Frontal cortex (tissue), 4 donors: ENCODE data around the gene SPAG4. TPM values are rescaled to one million over a fixed set of nuclear protein-coding genes. Genes with fewer than 3 reads are reported as not detected.
A peak's percentile ranks its signal among the peaks of the same experiment; 100 is the strongest.

ENCODE experiments used
- DNase-seq, 2 donors: peaks; one replicate each; pipeline ENCODE4 v3.0.0; 2012; ENCODE audit warnings: low spot score in 2 of 2
- FAIRE-seq: peaks from 2 replicates; lab custom pipeline; 2012; peaks lifted over from hg19 to GRCh38; lab: Jason Lieb, UNC
- total RNA-seq: library from RNA; depleted of rRNA; stranded (reverse); fragments of >200 nt; gene quantifications from one replicate; pipeline ENCODE4 v1.2.3, GENCODE V29; 2014
- donor health status: control.
- donor health status: control.
- donor health status: control.

SPAG4 gene, protein sequence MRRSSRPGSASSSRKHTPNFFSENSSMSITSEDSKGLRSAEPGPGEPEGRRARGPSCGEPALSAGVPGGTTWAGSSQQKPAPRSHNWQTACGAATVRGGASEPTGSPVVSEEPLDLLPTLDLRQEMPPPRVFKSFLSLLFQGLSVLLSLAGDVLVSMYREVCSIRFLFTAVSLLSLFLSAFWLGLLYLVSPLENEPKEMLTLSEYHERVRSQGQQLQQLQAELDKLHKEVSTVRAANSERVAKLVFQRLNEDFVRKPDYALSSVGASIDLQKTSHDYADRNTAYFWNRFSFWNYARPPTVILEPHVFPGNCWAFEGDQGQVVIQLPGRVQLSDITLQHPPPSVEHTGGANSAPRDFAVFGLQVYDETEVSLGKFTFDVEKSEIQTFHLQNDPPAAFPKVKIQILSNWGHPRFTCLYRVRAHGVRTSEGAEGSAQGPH
- 0.82 TPM for total RNA-seq

DNA sequence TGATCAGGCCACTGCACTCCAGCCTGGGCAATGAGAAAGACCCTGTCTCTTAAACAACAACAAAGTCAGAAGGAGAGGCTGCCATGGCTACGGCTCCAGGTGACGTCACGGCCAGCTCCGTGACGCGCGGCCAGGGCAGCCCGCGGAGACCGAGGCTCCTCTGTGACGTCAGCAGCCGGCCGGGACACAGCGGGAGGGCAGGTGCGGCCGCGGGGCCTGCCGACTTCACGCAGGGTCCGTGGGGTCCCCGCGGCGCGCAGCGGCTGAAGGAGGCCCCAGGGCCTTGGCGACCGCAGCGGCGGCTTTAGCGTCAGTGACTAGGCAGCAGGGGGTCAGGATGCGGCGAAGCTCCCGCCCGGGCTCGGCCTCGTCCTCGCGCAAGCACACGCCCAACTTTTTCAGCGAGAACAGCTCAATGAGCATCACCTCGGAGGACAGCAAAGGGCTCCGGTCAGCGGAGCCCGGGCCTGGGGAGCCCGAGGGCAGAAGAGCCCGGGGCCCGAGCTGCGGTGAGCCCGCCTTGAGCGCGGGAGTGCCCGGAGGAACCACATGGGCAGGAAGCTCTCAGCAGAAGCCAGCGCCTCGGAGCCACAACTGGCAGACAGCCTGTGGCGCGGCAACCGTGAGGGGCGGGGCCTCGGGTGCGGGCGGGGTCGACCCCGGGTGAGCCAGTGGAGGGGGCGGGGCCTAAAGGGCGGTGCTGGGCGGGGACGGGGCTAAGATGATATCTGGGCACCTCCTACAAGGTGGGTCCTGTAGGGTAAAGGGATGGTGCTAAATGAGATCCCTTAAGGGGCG lies at the start of gene SPAG4:
Gene SPAG4 (plus strand): TSS at position 163 of the 798 bp plus-strand sequence. CDS start 175 bp downstream, at position 338.
- peak; percentile 92 to 96 for DNase-seq
- FAIRE-seq: no peak

DNA sequence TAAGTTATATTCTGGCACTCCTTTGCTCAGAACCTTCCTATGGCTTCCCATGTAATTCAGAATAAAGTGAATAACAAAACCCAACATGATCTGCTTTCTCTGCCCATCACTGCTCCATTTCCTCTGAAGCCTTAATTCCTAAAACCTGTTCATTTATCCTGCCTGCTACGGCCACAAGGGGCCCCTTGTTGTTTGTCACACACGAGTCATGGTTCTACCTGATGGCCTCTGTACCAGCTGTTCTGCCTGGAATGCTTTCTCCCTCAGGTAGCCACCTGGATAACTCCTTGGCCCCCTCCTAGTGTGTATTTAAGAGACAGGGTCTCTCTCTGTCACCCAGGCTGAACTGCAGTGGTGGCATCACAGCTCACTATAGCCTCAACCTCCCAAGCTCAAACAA lies 47.0 kb upstream of the SPAG4 start:
- DNase-seq (no peak), FAIRE-seq (no peak)

DNA sequence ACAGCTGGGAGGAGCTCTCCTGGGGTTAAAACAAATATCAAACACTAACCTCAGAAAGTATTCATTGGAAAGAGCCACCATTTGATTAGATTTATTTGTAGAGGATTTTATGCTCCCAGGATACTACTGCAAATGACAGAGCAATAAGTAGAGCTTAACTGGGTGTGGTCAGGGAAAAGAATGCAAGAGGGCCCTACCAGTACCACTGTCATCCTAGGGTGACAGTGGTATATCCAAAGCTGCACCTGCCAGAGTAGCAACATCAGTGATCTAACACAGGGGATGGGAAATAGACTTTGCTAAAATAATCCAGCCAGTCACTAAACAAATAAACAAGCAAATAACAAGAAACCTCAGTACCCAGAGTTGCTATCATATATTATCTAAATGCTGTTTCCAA lies 44.1 kb upstream of the SPAG4 start:
- FAIRE-seq: no peak
- no peak for DNase-seq

DNA sequence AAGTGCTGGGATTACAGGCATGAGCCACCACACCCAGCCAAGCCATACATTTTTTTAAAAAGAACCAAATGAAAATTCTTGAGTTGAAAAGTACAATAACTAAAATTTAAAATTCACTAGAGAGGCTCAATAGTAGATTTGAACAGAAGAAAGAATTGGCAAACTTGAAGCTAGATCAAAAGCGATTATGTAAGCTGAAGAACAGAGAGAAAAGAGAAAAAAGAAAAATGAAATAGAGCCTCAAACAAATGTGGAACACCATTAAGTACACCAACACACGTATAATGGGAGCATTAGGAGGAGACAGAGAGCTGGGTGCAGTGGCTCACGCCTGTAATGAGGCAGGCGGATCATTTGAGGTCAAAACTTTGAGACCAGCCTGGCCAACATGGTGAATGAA lies 42.8 kb upstream of the SPAG4 start:
- no peak for DNase-seq
- FAIRE-seq: no peak

DNA sequence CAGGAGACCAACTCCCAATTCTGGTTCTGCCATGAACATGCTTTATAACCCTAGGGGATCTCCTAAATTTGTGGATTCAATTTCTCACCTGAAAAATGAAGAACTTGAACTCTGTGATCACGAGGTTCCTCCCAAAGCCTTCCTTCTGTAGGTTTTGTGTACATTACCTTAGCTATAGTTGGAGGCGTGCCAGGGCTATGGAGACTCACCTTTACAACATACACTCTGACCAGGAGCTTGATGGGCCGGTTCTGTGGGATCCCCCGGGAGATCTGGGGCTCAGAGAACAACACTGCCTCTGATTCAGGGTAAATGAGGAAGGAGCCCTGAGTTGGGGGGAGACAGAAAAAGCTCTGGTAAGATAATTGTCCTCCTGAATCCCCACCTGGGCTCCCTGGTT lies 39.7 kb upstream of the SPAG4 start:
- FAIRE-seq: no peak
- no peak for DNase-seq

DNA sequence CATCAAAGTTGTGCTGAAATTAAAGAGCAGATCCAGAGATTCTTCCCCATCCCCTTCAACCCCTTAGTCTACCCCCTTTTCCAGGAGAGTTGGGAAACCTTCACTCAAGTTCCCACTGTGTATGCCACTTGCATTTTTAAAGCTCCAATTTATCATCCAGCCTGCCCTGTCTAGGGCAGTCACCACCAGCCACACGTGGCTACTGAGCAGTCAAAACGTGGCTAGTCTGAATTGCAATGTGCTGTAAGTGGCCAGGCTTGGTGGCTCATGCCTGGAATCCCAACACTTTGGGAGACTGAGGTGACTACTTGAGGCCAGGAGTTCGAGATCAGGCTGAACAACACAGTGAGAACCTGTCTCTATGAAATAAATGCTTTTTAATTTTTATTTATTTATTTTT lies 38.8 kb upstream of the SPAG4 start:
- FAIRE-seq (no peak), DNase-seq (no peak)

DNA sequence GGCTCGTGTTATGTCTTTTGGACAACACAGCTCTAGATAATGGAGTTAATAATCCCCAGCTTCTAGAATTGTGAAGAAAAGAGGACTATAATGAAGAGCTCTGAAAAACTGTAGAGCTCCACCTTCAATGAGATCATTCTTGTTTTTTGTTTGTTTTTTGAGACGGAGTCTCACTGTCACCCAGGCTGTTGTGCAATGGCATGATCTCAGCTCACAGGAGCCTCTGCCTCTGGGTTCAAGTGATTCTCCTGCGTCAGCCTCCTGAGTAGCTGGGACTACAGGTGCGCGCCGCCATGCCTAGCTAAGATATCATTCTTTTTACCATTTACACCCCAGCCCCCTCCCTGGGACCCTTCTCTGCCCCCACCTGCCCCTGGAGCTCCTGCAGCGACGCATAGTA lies 37.2 kb upstream of the SPAG4 start:
- DNase-seq (no peak), FAIRE-seq (no peak)

DNA sequence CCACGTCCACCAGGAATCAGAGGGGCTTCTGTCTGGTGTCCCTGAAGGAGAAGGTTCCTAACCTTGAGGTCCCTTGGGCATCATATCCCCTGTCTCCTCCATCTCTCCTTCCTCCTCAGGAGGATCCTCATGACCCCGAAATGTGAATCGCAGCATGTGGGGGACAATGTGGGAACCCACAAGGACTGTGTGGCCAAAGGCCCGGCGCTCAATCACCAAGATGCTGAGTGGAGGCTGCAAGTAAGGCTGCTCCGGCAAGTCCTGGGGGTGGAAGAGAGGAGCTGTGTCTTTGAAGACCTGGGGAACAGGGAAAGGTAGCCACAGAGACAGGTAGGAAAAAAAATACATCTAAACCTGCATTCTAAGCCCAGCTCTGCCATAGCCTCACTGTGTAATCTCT lies 36.4 kb upstream of the SPAG4 start:
- no peak for DNase-seq
- no peak for FAIRE-seq

DNA sequence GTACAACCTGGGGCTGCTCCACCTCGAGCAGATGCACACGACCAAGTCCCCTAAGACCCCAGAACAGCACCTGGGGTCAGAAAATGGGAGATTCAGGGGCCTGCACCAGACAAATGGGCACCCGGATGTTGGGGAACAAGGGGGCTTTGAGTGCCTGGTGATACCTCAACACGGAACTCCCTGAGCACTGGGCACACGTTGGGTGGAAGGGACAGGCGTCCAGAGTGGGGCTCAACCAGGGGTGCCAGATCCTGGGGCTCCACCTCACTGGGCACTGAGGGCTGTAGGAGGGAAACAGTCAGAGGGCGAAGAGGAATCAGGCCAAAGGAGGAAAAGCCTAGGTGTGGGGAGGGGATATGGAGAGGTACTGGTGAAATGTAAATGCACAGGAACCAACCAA lies 33.5 kb upstream of the SPAG4 start:
- DNase-seq: no peak
- no peak for FAIRE-seq

DNA sequence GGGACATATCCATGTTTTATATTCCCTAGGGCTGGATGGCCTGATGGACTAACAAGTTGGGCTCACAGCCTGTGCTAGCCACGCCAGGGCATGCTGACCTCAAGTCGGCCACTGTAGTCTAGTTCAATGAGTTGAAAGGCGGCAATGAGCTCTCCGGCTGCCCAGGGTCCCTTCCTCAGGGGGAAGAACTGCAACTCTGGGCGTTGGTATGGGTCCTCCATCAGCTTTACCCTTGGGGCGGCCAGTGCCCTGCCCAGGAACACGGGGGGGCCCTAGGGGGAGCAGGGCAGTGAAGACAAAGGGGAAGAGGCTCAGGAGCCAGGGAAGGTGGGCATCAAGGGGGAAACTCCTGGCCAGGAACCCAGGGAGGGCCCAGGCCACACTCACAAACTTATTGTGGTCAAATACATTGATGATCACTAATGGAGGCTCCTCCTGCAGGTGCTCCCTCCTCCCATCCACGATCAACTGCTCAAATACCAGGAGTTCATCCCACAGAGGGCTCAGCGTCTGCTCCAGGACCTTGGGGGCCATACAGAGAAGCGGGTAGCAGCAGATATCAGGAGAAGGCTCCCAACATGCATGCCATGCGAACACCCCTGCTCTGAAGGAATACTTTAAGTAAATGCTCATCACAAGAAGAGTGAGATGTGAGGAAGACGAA lies 32.8 kb upstream of the SPAG4 start:
- FAIRE-seq: no peak

DNA sequence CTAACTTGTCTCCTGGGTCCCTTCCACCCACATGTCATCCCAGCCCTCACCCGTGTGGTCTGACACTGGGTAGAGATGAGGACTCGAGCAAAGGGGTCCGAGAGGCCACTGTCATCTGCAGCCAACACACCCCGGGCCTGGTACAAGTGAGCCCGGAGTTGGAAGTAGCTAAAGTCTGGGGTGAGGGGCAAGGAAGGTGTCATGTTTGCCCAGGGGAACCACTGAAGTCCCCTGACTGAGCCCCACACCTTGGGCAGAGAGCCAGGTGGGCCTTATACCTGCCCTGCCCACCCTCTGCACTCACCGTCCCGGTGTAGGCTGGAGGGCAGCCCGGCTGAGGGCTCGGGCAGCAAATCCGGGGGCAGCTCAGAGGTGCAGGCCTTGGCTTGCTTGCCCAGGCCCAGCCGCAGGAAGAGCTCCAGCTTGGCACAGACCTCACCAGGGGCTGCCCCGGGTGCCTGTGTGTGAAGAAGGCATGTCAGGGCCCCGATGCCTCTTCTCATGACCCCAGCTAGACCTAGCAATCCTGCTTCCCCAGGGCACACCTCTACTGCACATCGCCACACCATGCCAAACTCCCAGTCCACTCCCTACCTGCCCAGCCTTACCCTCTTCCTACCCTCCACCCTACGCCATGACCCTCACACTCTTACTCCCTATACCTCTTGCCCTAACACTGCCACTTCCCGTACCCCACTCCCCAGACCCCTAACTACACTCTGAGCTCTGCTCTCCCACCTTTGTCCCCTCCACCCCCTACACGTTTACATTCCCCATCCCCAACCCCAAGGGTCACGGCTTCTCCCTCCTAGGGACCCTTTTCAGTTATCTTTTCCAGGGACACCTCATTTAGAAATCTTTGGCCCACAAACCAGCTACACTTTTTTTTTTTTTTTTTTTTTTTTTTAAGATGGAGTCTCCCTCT lies 31.7 kb upstream of the SPAG4 start:
- DNase-seq (no peak), FAIRE-seq (no peak)

More for the DNA sequence above, 32.8 kb upstream of the SPAG4 start:
- no peak for DNase-seq

DNA sequence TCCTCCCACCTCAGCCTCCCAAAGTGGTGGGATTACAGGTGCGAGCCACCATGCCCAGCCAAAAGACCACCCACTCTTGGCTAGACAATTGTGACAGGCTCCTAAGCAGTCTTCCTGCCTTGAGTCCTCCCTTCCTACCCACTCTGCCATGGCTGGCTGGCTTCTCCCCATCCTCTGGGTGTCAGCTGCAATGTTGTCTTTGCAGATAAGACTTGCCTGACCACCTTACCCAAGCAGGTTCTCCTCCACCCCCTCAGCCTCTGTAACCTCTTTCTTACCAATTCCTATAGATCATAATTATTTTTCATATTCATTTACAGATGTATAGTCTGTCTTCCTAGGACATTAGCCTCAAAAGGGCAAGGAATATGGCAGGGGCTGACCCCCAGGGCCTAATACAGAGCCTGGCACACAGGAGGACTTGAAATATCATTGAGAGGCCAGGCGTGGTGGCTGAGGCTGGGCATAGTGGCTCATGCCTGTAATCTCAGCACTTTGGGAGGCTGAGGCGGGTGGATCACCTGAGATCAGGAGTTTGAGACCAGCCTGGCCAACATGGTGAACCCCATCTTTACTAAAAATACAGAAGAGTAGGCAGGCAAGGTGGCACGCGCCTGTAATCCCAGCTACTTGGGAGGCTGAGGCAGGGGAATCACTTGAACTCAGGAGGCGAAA lies 28.7 kb upstream of the SPAG4 start:
- no peak for DNase-seq
- FAIRE-seq: no peak

DNA sequence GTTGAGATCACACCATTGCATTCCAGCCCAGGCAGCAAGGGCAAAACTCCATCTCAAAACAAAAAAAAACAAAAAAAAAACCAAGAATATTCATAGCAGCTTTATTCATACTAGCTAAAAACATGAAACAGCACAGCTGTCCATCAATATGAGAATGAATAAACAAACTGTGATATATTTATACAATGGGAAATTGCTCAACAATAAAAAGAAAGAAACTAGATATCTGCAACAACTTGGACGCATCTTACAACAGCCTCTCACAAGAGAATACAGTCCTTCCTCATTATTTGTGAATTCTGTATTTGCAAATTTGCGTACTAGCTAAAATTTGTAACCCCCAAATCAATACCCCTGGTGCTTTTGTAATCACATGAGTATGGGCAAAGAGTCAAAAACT lies 28.2 kb upstream of the SPAG4 start:
- FAIRE-seq (no peak), DNase-seq (no peak)

DNA sequence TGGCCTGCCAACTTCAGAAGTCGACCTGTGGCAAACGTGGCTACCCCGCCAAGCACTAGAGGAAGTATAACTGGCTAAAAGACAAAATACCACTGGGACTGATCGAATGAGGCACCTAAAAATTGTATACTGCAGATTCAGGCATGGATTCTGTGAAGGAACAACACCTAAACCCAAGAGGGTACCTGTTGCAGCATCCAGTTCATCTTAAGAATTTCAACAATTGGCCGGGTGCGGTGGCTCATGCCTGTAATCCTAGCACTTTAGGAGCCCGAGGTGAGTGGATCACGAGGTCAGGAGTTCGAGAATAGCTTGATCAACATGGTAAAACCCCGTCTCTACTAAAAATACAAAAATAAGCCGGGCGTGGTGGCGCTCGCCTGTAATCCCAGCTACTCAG lies 27.2 kb upstream of the SPAG4 start:
- DNase-seq (no peak), FAIRE-seq (no peak)

DNA sequence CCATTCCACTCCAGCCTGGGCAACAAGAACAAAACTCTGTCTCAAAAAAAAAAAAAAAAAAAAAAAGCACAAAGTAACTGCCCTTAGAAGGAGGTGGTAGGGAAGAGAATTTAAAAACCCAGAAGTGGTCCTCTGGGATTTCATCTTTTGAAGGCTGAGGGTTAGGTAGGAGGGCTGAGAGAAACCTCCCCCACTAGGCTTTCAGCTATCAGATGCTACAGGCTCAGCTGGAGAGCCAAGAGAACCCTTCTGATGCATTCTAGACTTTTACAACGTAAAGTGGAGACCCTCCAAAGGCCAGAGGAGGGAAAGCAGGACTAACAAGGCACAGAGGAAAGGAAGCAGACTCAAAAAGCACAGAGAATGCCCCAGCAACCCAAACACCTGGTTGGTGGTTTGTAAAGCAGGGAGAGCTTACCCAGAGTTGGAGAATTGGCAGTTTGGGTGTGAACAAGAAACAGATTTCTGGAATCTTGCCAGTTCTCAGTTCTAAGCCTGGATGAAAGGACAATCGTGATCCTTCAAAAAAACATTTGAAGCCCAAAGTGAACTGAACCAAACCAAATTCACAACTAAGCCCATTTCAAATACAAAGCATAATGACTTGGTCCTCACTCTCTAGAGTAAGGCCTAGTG lies 23.2 kb upstream of the SPAG4 start:
- FAIRE-seq (no peak), DNase-seq (no peak)

DNA sequence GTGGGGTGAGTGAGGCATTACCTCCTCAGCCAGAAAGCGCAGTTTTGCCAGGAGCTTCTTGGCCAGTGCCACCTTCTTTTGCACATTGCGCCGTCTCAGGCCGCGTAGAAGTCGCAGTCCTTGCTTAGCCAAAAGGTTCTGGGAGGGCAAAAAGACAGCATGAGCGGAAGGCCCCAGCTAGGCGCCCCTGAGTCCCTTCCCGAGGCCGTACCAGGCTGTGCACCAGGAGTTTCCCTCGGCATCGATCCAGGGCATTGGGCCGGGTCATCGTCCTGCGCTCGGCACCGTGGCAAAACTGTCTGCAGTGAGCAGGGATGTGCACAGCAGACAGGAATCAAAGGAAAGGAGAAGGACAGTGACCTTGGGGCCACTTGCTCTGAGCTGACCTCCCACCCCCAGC lies 20.2 kb upstream of the SPAG4 start:
- FAIRE-seq: no peak

DNA sequence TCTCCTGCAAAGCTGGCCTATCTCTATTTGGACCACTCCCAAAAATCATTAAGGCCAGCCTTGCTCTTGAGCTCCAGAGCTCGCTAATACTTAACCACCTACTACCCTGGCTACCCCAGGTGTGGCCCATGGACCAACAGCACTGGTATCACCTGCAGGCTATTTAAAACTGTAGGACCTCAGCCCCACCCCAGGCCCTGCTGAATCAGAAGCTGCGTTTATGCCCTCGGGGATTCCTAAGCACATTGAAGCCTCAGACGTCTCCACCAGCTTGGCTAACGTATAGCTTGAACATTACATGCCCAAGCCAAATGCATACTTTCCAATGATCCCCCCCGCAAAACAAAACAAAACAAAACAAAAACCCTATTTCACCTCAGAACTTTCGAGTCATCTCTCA lies 19.7 kb upstream of the SPAG4 start:
- FAIRE-seq: no peak
- DNase-seq: no peak

More for the DNA sequence above, 20.2 kb upstream of the SPAG4 start:
- no peak for DNase-seq

DNA sequence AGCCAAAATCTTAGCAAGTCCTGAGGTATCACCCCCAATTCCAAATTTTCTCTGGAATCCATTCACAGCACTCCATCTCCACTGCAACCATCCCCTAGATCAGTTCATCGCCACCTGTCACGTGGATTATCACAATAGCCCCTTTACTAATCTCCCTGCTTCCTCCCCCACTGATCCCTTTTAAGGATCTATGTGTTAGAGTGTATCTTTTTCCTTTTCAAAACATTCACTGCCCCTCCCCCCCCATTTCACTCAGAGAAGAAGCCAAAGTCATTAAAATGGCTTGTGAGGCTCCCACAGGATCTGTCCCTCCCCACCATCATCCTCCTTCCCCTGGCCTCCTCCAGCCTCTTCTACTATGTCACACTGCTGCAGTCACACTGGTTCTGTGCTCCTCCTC lies 18.4 kb upstream of the SPAG4 start:
- no peak for FAIRE-seq
- DNase-seq: no peak

DNA sequence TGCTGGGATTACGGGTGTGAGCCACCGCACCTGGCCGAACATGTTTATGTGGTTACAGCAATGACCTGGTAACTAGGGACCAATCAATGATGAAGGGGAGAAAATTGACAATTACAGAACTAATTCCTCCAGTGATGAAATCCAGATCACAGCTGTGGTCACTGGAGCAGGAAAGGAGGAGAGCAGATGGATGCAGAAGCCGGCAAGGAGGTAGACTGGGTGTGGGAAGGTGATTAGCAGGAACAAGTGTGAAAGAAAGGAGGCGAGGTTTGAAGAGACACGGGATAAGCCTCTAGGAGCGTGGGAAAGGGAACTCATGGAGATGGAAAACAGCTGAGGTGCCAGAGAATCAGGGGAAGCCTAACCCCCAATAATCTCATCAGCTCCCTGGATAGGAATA lies 17.2 kb upstream of the SPAG4 start:
- DNase-seq: no peak
- FAIRE-seq: no peak
